ENCODE measurements around the gene COL4A2.

Gene COL4A2

DNA sequence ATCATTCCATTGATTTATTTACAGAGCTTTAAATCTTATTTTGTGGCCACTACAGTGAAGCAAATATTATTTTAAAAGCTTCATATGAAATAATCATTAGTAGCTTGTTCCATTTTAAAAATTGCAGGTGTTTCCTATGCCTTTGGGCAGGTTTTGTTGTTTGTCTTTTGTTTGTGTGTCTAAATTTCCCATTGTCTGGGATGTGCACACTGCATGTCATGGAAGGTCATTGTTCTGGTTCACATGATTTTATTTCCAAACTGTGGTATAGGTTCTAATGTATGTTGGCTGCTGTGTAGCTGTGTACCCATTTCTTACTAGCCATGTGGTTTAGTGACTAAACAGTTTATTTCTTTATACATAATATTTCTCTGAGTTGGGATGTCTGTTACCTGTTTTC lies 65.6 kb downstream of the COL4A2 start:
- no peak overlapping the region for H3K4me3 ChIP-seq (ENCODE audit: low read length)
- TF ChIP-seq, protein P1, sequence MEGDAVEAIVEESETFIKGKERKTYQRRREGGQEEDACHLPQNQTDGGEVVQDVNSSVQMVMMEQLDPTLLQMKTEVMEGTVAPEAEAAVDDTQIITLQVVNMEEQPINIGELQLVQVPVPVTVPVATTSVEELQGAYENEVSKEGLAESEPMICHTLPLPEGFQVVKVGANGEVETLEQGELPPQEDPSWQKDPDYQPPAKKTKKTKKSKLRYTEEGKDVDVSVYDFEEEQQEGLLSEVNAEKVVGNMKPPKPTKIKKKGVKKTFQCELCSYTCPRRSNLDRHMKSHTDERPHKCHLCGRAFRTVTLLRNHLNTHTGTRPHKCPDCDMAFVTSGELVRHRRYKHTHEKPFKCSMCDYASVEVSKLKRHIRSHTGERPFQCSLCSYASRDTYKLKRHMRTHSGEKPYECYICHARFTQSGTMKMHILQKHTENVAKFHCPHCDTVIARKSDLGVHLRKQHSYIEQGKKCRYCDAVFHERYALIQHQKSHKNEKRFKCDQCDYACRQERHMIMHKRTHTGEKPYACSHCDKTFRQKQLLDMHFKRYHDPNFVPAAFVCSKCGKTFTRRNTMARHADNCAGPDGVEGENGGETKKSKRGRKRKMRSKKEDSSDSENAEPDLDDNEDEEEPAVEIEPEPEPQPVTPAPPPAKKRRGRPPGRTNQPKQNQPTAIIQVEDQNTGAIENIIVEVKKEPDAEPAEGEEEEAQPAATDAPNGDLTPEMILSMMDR (conservative IDR thresholded peaks at IDR 0.05; ENCODE audit: low read length), result no peak
- DNase-seq (ENCODE audit: low read depth), result no peak

DNA sequence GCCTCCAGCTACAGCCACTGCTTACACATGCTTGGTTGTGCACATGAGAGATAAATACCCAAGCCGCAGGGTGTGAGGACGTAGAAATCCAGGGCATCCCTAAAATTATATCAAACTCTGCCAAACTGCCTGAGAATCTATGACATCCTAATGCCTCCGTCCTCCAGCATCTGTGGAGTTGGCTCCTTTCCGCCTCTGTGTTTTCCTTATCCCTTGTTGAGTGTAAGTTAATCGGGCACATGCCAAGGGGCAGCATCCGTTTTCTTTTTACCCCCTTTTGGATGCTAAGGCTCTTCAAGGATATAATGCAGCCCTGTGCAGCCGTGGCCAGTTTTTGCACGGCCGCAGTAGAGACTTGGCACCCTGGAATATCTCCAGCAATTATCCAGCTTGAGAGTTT lies 66.5 kb downstream of the COL4A2 start:
- TF ChIP-seq, protein P1 (conservative IDR thresholded peaks at IDR 0.05; ENCODE audit: low read length), result no peak
- no peak for DNase-seq (ENCODE audit: low read depth)
- no peak overlapping the region for H3K4me3 ChIP-seq (ENCODE audit: low read length)

GRCh38 chr13:110374431-110375370 lies 67.6 kb downstream of the COL4A2 start:
- TF ChIP-seq, protein P1 (conservative IDR thresholded peaks at IDR 0.05; ENCODE audit: low read length), result no peak
- H3K4me3 ChIP-seq (ENCODE audit: low read length), result no peak overlapping the region
- no peak for DNase-seq (ENCODE audit: low read depth)

- no peak for DNase-seq (ENCODE audit: low read depth)
- no peak overlapping the region for H3K4me3 ChIP-seq (ENCODE audit: low read length)
These were observed 69.0 kb downstream of the COL4A2 start for GRCh38 chr13:110376120-110376519.

DNA sequence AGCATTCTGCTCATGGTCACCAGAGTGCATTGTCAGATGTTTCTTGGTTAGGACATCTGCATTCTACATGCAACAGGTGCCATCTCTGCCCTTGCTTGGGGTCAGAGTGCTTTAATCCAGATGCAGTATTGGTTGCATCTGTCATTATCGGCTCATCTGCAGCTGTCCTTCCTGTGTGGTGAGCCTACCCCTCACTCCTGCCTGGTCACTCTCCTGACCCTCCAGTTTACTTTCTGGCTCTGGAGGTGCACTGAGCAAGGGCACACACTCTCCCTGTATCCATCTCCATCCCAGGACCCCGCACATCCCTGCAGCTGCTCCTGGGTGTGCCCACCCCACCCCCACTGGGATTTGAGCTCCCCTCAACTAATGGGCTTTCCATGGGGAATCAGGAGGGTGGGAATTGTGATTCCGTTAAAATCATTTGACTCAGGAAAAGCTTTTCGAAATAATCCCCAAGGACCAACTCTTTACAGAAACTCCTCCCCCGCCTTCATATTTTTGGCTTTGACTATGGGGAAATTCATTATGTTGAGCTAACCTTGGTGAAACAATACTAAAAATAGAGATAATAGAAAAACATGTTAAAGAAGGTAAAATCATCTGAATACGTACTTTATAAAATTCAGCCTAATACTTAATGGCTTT lies 70.2 kb downstream of the COL4A2 start:
- no peak overlapping the region for H3K4me3 ChIP-seq (ENCODE audit: low read length)
- DNase-seq (ENCODE audit: low read depth), result no peak
- TF ChIP-seq, protein P1 (conservative IDR thresholded peaks at IDR 0.05; ENCODE audit: low read length), result no peak

More at GRCh38 chr13:110376120-110376519, 69.0 kb downstream of the COL4A2 start:
- TF ChIP-seq, protein P1 (conservative IDR thresholded peaks at IDR 0.05; ENCODE audit: low read length), result no peak

GRCh38 chr13:110377826-110378201 lies 70.7 kb downstream of the COL4A2 start:
- DNase-seq (ENCODE audit: low read depth), result no peak
- TF ChIP-seq, protein P1 (conservative IDR thresholded peaks at IDR 0.05; ENCODE audit: low read length), result no peak
- H3K4me3 ChIP-seq (ENCODE audit: low read length), result no peak overlapping the region

Data from AG10803 (cell line).